Measurements from ENCODE around the gene LBR.
A peak's percentile ranks its signal among the peaks of the same experiment; 100 is the strongest.

The LBR gene

DNA sequence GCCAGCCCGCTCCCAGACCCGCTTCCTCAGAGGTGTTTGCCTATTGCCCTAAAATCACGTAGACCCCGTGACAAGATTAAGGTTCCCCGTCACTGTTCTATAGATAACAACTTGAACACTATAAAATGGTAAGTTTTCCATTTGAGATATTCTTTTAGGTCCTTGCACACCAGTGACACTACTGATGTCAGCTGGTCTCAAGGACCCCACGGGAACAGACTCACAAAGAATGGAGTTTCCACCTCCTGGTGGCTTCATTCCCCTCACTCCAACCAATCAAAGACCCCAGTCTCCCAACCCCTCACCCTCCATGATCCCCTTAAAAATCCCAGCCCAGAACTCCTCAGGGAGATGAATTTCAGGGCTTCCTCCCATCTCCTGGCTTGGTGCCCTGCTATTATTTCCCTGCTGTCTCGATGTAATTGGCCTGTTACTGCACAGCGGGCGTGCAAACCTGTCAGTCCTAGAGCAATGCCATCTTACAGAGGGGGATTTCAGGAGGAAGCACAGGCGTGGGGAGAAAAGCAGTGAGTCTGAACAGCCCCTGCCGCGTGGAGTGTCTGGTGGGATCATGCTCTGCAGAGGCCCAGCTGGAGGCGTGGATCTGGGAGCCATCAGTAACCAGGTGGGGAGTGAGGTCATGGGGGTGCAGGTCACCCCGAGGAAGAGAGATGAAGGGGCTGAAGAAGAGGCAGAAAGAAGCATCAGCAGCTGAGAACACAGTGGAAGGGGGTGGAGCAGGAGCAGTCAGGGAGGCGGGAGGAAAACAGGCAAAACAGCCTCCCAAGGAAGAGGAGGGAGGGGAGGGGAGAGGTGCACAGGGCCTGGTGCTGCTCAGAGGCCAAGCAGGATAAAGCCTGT, 35.1 kb upstream of the LBR start:
- peak; percentile 89 for DNase-seq

DNA sequence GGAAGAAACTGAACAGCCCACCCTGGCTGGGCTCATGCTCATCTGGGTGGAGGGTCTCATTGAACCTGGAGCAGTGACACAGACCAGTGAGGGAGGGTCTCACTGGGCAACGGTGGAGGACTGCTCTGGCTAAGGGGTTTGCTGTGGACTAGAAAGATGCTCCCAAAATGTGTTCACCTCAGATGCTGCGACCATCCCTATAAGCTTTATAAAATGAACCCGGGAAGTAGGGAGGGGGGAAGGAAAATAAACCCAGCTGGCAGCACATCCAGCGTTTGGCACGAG, 34.5 kb upstream of the LBR start:
- peak; percentile 72 for DNase-seq

DNA sequence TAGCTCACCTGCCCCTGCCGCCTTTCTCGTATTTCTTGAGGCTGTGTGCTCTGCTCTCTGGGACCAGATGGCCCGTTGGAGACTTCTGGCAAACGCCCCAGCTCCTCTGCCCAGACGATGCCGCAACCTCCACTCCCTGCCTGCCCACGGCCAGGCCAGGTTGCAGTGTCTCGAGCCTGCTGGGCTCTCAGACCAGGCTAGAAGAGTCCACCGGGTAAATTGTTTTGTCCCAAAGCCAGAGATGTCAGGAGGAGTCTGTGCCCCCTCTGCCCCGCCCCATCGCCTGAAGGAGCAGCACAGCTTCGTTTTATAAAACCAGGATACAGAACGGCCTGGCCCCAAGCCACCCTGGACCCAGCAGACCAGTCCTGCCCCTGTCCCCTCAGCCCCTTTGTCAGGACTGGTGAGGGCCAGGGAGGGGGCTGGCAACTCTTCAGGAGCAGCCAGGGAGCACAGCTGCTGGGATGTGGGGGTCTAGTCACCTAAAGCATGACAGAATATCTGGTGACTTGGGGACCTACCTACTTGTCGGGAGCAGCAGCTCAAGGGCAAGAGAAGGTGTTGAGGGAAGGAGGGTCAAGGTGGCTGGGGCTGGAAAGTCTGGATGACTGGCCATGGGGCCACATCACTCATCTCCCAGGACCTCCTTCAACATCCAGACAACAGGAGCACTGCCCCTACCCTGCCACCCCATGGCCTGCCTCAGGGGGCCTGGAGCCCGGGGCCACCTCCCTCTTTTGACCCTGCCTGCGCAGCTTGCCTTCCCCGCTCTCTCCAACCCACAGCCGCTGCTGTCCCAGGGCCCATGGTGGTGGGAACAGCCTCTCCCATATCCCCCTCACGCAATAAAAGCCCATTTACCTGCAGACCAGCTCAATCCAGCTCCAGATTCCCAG, 33.9 kb upstream of the LBR start:
- no peak for DNase-seq

DNA sequence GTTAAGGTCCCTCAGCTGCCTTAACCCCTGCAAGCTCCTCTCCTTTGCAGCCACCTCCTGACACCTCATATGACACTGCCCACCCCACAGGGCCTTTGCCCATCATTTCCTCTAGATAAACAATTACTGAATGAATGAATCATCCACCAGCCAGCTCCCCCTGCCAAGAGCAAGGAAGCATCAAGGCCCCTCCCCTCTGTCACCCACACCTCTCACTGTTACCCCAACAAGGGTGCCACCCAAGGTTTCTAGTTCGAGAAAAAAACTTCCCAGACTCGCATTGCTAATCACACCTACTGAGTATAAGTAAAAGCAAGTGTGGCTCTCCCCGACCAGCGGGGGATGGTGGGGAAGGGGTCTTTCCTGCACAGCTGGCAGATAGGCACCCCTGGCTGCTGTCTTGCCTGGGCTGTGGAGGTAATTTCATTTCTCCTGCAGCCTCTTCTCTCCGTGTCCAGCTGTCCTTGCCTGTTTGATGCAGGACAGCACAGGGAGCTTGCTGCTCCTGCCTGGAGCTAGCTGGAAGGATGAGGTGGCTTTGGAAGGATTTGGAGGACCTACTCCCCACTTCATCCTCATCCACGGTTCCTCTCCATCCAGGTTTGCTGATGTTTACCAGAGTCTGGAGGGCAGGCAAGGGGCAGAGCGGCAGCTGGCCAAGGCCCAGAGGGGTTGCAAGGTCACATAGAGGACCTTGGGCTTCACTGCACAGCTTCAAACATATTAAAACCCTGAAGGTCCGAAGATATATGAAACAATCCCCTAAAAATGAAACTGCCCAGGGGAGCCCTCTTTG, 33.1 kb upstream of the LBR start:
- DNase-seq: no peak

DNA sequence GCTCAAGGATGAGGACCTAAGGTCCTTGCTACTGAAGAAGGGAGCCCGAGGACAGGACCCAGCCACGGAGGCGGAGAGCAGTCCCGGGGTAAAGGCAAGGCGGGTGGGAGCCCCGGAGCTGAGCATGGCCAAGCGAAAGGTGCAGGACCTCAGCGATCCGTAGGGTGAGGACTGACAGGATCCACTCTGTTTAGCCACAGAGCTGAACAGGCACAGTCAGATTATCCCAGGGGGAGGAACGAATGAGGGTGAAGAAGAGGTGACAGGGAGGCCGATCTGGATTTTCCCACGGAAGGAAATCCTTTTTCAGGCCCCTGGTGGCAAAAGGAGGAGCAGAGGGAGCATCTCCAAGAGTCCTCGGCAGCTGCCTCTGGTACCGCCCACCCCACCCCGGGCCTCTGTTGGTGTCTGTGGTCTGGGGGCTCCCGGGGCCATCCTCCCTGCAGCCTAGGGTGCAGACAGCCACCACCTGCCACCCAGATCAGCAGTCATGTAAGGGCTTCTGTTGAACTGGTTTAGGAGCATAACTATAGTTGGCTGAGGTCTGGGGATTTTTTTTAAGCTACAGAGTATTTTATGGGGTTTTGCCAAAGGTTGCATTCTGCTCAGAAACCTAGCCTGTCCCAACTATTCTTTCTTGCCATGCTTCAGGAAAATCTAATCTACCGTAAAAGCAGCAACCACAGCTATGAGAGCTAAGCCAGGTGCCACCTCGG, 32.3 kb upstream of the LBR start:
- DNase-seq: no peak

DNA sequence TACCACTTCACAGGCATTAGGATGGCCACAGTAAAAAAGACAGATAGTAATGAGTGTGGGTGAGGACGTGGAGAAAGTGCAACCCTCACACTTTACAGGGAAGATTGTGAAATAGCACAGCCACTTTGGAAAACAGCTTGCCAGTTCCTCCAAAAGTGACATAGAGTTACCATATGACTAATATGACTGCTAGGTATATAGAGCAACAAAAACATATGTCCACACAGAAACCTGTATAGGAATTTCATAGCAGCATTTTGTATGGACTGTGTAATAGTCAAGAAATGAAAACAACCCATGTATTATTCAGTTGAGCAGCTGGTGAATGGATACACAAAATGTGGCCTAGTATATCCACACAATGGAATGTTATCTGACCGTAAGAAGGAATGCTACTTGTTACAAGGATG, 30.4 kb upstream of the LBR start:
- no peak for DNase-seq

DNA sequence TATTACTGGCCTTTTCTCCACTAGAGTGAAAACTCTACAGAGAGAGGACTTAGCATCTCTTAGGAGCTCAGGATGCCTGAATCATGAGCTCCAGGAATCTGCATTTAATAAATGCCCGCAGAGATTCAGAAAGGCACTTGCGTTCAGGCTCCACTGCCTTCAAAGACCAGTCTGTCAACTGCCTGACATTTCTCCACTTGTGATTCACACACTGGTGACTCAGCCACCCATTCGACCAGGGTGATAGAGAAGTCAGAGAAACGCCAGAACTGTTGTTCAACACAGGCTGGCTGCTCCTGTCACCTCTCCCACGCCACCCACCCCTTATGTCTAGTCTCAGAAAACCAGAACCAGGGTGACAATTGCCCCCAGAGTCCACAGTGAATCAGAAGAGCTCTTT, 26.9 kb upstream of the LBR start:
- no peak for DNase-seq

DNA sequence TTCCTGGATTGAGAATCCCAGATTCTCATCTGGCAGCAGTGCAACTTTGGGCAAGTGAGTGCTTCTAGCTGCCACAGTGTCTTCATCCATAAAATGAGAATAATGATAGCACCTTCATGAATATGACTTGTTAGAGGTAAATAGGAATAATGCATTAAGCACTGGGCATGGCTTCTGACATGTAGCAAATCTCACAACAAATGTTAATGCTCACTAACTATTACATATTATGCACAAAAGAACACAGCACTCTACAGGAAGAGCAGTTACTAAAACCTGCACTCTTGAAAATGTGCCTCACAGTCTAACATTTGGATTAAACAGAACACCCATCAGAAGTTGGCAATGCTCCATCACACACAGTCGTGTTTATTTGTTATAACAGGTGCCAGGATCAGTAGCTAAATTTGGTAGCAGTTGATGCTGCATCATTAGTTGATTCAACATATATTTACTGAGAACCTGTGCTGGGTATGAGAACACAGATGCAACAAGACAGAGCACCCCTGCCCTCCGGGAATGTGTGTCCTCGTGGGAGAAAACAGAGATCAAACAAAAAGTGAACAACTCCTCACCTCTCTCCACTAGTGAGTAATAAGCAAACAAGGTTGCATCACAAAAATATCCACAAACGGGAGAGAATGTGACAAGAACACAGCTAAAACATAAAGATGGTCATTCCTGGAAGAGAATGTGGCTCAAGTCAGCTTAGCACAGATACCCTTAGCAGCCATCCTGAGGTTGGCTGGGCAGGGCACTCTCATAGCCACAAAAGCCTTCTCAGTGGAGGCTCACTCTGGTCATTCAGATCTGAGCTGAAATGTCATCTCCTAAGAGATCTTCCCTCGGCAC, 26.2 kb upstream of the LBR start:
- DNase-seq: peak; percentile 92

DNA sequence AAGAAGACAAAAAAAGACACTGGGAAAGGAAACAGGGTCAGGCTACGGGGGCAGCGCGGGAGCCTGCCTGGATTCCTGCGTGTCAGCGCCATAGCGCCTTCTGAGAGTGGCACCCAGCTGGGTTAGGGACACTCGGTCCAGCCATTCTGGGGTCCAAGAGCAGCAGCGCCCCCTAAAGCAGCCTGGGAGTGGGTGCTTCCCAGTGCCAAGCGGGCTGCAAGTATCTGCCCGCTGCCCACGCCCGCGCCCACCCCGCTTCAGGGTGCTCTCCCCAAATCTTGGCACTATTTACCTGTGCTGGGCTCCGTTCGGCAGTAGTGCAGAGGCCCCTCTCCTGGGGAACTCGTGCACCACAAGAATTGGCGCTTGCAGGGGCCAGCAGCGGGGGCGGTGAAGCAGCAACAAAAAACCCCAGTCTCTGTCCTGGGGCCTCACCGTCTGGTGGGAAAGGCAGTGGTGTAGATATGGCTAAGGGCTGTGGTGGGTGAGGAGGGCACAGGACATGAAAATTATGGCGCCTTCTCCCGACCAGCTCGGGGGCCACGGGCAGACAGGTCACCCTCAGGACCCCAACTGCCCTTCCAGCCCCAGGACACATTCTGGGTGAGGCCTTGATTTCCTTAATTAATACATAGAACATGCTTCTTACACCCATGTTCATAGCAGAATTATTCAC, 24.1 kb upstream of the LBR start:
- no peak for DNase-seq

DNA sequence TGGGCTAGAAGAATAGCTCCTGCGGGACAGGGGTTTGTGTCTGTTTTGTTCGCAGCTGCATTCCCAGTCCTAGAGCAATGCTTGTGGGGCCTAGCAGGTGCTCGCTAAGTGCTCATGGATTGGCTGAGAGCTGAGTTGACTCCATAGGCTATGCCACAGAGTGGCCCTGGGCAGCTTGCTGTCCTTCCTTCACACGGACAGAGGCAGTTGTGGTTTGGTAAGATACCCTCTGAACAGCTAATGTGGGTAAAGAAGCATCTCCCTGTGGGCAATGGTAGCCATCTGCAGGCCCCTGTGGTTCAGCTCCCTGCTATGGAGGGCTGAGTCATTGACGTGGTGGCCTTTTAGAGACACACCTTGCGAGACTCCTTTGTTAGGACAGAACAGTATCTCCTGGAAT, 23.5 kb upstream of the LBR start:
- DNase-seq: no peak

DNA sequence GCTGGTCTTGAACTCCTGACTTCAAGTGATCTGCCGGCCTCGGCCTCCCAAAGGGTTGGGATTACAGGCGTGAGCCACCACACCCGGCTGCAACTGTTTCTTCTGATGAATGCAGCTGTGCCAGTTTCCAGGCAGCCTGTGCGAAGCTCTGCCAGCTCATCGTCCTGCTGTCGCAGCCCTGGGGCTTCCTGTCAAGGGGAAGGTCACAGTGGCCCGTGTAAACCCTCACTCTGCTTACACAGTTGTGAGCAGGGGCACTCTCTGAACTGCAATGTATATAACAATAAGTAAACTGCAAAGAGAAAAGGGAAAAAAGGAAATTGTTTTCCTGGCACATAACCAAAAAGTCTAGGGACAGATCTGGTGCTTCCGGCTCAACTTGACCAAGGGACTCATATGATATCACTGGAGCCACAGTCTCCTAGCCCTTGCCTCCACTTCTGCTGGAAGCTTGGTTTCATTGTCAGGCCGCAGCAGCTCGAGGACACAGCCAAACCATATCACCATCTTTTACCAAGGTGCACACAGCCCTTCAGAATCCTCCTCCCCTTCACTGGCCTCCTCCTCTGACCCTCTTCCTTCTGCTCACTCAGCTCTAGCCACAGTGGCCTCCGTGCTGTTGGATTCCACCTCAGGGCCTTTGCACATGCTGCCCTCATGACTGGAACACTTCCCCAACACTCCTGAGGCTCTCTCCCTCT, 22.8 kb upstream of the LBR start:
- no peak for DNase-seq

DNA sequence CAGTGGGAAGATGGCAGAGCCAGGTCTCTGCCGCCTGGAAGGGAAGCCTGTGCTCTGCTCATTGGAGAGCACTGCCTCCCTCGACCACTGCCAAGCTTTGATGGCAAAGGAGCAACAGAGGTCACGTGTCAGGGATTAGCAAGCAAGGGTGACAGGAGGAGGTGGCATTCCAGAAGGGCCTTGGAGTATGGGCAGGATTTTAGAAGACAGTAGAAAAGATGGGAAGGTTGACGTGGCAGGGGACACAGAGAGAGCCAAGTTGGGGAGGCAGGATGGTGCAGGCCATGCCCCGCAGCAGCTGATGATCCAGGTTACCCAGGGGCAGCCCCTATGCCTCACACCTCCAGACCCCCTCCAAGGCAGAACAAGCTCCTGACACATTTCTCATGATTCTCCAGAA, 21.9 kb upstream of the LBR start:
- no peak for DNase-seq

DNA sequence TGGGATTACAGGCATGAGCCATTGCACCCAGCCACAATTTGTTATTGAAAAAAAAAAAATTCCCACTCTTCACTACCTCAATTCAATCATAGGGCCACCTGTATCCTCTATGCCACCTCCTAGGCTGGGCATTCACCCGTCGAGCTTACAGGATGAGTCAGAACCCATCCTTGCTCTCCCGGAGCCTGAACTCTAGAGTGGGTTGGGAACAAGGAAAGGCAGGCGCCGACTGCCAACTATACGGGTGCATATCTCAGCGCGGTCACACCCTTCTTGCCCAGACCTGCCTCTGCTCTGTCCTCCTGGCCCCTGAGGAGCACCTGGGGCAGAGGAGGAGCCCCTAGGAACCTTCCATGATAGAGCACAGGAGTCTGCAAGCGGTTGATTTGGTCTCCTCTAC, 21.4 kb upstream of the LBR start:
- DNase-seq: no peak

DNA sequence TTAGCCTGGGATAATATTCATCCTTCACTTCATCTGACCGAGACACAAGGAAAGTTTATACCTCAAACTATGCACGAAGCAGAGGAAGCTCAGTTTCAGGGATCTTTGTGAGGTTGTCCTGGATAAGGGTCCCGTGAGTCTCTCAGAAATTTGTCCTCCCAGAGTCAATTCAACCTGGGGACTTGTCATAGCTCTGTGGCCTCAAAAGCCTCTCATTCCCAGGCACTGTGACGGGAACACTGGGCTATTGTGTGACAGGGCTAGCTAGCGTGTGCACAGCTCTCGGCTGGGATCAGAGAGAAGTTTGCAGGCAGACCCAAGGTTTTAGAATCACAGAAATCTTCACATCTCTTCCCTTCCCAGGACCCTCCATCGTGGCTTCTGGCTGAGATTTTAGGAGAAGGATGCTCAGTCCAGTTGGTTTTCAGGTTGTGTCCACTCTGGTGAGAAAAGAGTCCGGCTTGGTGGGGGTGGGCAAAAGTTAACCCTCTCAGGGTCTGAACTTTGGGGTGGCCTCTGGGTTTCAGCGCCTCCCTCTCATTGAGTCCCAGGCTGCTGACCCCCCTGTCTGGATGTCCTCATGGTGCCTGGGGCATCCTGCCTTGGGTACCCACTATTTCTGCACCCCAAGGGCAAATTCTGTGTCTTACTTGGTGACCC, 20.4 kb upstream of the LBR start:
- no peak for DNase-seq

DNA sequence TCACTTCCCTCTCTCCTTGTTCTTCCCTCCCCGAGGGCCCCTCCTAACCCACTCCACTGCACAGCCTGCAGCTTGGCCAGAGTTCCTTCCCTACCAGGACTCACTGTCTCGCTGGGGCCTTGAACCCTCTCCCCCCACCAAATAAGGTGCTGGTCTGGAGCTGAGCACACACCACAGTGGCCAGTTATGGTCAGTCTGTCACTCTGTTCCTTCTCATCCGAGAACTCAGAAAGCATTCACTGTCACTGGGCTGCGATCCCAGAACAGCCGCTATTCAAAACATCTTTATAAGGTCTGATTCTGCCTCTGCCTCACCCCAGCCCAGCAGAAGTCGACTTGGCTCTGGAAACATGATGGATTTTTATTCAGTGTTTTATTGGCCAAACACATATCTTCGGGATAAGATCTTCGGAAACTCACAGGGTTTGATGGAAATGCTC, 19.8 kb upstream of the LBR start:
- no peak for DNase-seq

DNA sequence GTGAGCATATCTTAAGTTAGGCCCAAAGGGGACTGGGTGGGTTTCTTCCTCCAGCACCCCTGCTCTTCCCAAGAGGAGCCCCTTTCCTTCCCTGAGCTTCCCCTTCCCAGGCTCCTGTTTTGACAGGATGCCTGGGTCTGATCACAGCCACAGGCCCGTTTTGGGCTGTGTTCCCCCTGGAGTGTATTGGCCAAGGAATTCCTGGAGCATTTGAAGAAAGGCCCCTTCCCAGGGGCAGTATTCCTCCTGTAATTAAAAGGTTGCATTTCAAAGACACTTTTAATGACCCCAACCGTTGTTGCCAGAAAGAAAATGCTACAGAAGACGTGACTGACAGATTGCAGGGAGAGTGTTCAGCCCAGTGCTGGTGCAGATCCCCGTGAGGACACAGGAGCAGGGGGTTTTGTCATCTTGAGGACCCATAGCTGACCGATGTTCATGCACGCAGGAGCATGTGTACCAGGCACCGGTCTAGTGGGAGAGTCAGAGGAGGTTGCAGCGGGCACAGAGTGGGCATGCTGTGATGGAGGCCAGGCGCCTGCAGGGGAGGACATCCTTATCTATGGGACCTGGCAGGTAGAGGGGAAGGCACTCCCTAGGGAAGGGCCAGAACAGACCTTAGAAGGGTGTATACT, 19.3 kb upstream of the LBR start:
- no peak for DNase-seq

DNA sequence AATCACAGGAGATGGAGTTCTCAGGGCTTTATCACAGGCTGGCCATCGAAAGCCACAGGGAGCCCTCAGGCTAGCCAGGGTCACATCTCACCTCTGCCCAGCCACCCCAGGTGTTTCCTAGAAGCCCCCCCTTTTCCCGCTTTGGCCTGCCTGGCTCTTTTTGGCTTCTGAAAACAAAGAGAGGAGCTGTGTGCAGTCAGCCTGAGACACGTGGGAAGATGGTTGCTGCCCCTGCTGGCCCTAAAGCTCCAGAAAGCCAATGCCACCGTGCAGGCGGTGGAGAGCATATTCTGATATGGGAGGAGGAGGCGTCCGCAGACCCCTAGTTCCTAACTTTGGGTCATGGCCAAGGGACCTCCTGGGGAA, 18.7 kb upstream of the LBR start:
- DNase-seq: no peak

DNA sequence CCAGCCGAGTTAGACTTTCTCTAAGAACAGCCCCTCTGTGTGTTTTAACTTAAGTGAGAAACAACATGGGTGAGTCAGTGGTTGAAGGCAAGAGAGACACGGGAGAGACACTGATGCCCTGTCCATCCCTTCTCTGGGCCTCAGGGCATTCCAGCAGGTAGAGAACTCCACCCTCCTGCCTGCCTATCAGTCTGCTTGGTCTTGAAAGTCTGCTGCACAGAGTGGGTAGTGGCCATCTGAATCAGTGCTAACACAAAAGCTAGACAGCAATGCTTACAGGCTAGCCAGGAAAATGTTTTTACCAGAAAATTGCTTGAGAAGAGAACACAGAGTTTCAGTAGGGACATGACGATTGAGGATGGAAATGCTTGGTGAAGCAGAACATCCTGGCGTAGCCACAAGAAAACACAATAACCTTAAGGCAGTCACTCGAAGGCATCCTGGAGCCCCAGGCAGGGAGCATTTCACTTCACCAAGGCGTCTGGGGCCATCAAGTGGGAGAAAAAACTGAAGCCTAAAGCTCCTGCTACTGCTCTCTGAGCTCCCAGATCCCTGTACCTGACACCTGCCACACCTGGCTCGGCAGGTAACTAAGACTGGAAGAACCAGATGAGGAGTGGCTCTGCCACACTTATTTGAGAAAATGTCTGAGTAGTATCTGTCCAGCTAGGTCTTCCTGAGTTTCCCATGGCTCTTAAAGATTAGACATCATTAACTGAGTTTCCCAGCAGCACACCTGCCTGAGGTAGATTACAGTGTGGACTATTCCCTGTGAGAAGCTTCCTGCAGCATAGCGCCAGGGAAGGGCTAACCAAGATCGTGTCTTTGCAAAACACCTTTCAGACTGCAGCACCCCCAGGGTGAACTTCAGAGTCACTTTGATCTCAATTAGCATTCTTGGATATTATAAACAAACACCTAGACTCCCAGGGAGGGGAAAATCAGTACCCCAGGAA, 18.1 kb upstream of the LBR start:
- DNase-seq: no peak
